ENCODE data around the gene PCSK6.

Gene PCSK6

GRCh38 chr15:101498717-101499480, 9.4 kb upstream of the PCSK6 start:
- DNase-seq (ENCODE audit: low read depth in 2 of 2): no peak

GRCh38 chr15:101498076-101498716, 8.7 kb upstream of the PCSK6 start:
- DNase-seq (ENCODE audit: low read depth in 2 of 2): no peak

- DNase-seq (ENCODE audit: low read depth in 2 of 2): no peak
Observed at GRCh38 chr15:101497484-101498034, 8.1 kb upstream of the PCSK6 start.

- DNase-seq (ENCODE audit: low read depth in 2 of 2): no peak
Observed at GRCh38 chr15:101497017-101497416, 7.5 kb upstream of the PCSK6 start.

- DNase-seq (ENCODE audit: low read depth in 2 of 2): no peak
Observed at GRCh38 chr15:101496198-101496986, 6.9 kb upstream of the PCSK6 start.

- no peak for DNase-seq (ENCODE audit: low read depth in 2 of 2)
Observed at GRCh38 chr15:101495334-101496197, 6.1 kb upstream of the PCSK6 start.

GRCh38 chr15:101494251-101494796, 4.8 kb upstream of the PCSK6 start:
- no peak for DNase-seq (ENCODE audit: low read depth in 2 of 2)

GRCh38 chr15:101492766-101493692, 3.5 kb upstream of the PCSK6 start:
- no peak for DNase-seq (ENCODE audit: low read depth in 2 of 2)

GRCh38 chr15:101491734-101492640, 2.5 kb upstream of the PCSK6 start:
- DNase-seq (ENCODE audit: low read depth in 2 of 2): no peak

GRCh38 chr15:101490922-101491733, 1.6 kb upstream of the PCSK6 start:
- DNase-seq (ENCODE audit: low read depth in 2 of 2): no peak

GRCh38 chr15:101490408-101490891, 943 bp upstream of the PCSK6 start:
- no peak for DNase-seq (ENCODE audit: low read depth in 2 of 2)

- DNase-seq (ENCODE audit: low read depth in 2 of 2): no peak
Observed at GRCh38 chr15:101489237-101489598, 289 bp downstream of the PCSK6 start.

GRCh38 chr15:101488300-101489164, 975 bp downstream of the PCSK6 start:
- DNase-seq (ENCODE audit: low read depth in 2 of 2): no peak

- no peak for DNase-seq (ENCODE audit: low read depth in 2 of 2)
Observed at GRCh38 chr15:101486696-101487459, 2.6 kb downstream of the PCSK6 start.

- no peak for DNase-seq (ENCODE audit: low read depth in 2 of 2)
Observed at GRCh38 chr15:101483462-101483861, 6.0 kb downstream of the PCSK6 start.
